ENCODE measurements around the gene SELPLG. TPM values are rescaled to one million over a fixed set of nuclear protein-coding genes. Genes with fewer than 3 reads are reported as not detected.
A peak's percentile ranks its signal among the peaks of the same experiment; 100 is the strongest.
"Not testable (repeated sequence)": the region's sequence is repeated elsewhere in the genome, so short reads cannot be mapped to it uniquely, and the experiment has no call there.

Gene SELPLG
- total and polyA plus RNA-seq, 2 experiments from 2014 or later, result 4.4 to 6.7 TPM

DNA sequence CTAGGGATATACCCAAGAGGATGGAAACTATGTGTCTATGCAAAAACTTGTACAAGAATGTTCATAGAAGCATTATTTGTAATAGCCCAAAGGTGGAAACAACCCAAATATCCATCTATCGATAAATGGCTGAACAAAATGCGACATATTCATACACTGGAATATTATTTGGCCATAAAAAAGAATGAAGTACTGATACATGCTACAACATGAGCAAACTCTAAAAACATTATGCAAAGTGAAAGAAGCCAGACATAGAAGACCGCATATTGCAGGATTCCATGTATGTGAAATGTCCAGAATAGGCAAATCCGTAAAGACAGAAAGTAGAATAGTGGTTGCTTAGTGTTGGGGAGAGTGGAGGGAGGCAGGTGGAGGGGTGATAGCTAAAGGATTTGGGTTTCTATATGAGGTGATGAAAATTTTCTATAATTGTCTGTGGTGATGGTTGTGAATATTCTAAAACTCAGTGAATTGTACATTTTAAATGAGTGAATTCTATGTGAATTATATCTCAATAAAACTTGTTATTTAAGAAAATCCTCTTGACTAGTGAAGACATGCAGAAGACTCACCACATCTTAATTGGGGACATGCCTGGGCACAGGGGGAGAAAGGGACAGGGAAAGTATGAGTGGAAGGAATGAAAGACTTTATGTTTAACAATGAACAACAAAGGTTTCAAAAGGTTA lies 29.8 kb upstream of the SELPLG start:
- H3K36me3 ChIP-seq (ENCODE audit: low read depth), result peaks cover 24% of the 10 kb centered on the region
- H4K20me1 ChIP-seq (ENCODE audit: insufficient read depth), result 0 out of 2 replicates have a peak, but pooled peaks cover 3% of the 10 kb centered on the region
- no peak overlapping the region for H3K4me2 ChIP-seq (ENCODE audit: unreplicated experiment)
- H3K4me3 ChIP-seq, result no peak overlapping the region
- no peak overlapping the region for H2AFZ ChIP-seq
- peaks cover 93% of the 10 kb centered on the region for H3F3A ChIP-seq (ENCODE audit: insufficient read depth)
- 96 to 98% methylated on average over 4 of the region's 4 CpGs for WGBS, 2 experiments (ENCODE audit: low coverage in 1 of 2, low lambda C conversion rate in 2 of 2, missing lambda C conversion rate in 2 of 2)
- no peak for DNase-seq
- H3K79me2 ChIP-seq (ENCODE audit: insufficient read depth), result peaks cover 99% of the 10 kb centered on the region
- no peaks in the 10 kb centered on the region for H3K27me3 ChIP-seq (replicated peaks; ENCODE audit: insufficient read depth)
- peak overlapping the region; percentile 80 for H3K27ac ChIP-seq
- in situ Hi-C loops (cut with MboI), result loop anchor here (10.0 kb wide), 1 partner anchor 141 kb away; no protein-coding TSS in a partner anchor
- H3K9me2 ChIP-seq (ENCODE audit: insufficient read depth), result no peaks in the 10 kb centered on the region
- peaks cover 59% of the 10 kb centered on the region for H3K4me1 ChIP-seq (ENCODE audit: insufficient read depth)
- H3K9me3 ChIP-seq (ENCODE audit: low read depth), result no peaks in the 10 kb centered on the region
- peak overlapping the region; percentile 64 for H3K9ac ChIP-seq
- TF ChIP-seq EZH2 (IDR thresholded peaks at IDR 0.05; ENCODE audit: insufficient read depth, poor library complexity, severe bottlenecking) (no peak), EZH2phosphoT487 (IDR thresholded peaks at IDR 0.05; ENCODE audit: insufficient read depth, low read depth) (no peak)

DNA sequence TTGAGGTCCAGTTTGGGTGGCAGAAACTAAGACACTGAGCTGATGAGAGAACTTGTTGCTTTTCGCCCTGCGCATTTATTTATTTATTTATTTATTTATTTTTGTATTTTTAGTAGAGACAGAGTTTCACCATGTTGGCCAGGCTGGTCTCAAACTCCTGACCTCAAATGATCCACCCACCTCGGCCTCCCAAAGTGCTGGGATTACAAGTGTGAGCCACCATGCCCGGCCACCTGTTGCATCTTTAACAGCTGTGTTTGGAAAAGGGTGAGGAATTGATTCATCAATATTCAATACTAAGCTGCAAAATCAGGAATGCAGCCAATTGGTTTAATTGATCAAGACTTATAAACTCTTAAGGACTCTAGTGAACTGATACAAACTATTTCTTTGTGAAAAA lies 24.4 kb upstream of the SELPLG start:
- H3K9ac ChIP-seq; H3K9me3 ChIP-seq (ENCODE audit: low read depth); DNase-seq; H3K4me3 ChIP-seq; H3K27me3 ChIP-seq (replicated peaks; ENCODE audit: insufficient read depth); in situ Hi-C loops (cut with MboI); H3K4me2 ChIP-seq (ENCODE audit: unreplicated experiment); H3K27ac ChIP-seq; H3K4me1 ChIP-seq (ENCODE audit: insufficient read depth); H2AFZ ChIP-seq; H3K9me2 ChIP-seq (ENCODE audit: insufficient read depth); H4K20me1 ChIP-seq (ENCODE audit: insufficient read depth): not testable (repeated sequence)
- peaks cover 94% of the 10 kb centered on the region for H3K79me2 ChIP-seq (ENCODE audit: insufficient read depth)
- H3F3A ChIP-seq (ENCODE audit: insufficient read depth), result peaks cover 57% of the 10 kb centered on the region
- 87 to 90% methylated on average over 4 of the region's 4 CpGs for WGBS, 2 experiments (ENCODE audit: low coverage in 1 of 2, low lambda C conversion rate in 2 of 2, missing lambda C conversion rate in 2 of 2)
- H3K36me3 ChIP-seq (ENCODE audit: low read depth), result peaks cover 52% of the 10 kb centered on the region

DNA sequence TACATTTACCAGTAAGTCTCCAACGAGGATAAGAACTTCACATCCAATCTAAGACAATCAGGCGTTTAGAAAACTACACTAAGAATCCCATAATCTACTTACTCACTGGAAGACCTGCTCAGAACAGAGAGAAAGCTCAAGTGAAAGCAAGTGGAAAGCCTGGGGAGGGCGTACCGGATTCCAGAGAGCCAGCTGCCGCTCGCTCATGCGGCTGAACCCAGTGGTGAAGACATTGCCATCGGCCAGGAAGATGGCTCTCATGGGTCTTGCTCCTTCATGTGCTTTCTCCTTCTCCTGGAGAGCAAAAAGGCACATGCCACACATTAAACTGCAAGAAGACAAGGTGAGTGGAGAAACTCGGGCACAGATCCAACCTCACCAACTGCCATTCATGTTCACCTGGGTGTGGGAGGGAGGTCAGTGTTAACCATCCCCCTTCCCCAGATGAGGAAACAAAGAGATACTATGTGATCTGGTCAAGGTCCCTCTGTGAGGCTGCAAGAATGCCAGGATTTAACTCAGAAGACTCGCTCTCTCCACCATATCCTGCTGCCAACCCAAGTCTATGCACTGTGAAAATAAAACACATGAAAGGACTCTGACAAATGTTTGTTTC lies 23.5 kb upstream of the SELPLG start:
- no peak overlapping the region for H3K4me3 ChIP-seq
- H3K4me1 ChIP-seq (ENCODE audit: insufficient read depth), result peaks cover 18% of the 10 kb centered on the region
- H3F3A ChIP-seq (ENCODE audit: insufficient read depth), result peaks cover 59% of the 10 kb centered on the region
- 95 to 97% methylated on average over 10 of the region's 10 CpGs for WGBS, 2 experiments (ENCODE audit: low coverage in 1 of 2, low lambda C conversion rate in 2 of 2, missing lambda C conversion rate in 2 of 2)
- H3K27me3 ChIP-seq (replicated peaks; ENCODE audit: insufficient read depth), result no peaks in the 10 kb centered on the region
- no peaks in the 10 kb centered on the region for H3K9me2 ChIP-seq (ENCODE audit: insufficient read depth)
- H3K79me2 ChIP-seq (ENCODE audit: insufficient read depth), result peaks cover 94% of the 10 kb centered on the region
- H3K4me2 ChIP-seq (ENCODE audit: unreplicated experiment), result no peak overlapping the region
- TF ChIP-seq EZH2phosphoT487 (IDR thresholded peaks at IDR 0.05; ENCODE audit: insufficient read depth, low read depth) (no peak), EZH2 (IDR thresholded peaks at IDR 0.05; ENCODE audit: insufficient read depth, poor library complexity, severe bottlenecking) (no peak)
- no peak for DNase-seq
- in situ Hi-C loops (cut with MboI), result no loop called here
- no peaks in the 10 kb centered on the region for H4K20me1 ChIP-seq (ENCODE audit: insufficient read depth)
- no peak overlapping the region for H3K9ac ChIP-seq
- H3K27ac ChIP-seq, result no peak overlapping the region
- H3K36me3 ChIP-seq (ENCODE audit: low read depth), result peaks cover 60% of the 10 kb centered on the region
- H3K9me3 ChIP-seq (ENCODE audit: low read depth), result no peaks in the 10 kb centered on the region
- no peak overlapping the region for H2AFZ ChIP-seq

DNA sequence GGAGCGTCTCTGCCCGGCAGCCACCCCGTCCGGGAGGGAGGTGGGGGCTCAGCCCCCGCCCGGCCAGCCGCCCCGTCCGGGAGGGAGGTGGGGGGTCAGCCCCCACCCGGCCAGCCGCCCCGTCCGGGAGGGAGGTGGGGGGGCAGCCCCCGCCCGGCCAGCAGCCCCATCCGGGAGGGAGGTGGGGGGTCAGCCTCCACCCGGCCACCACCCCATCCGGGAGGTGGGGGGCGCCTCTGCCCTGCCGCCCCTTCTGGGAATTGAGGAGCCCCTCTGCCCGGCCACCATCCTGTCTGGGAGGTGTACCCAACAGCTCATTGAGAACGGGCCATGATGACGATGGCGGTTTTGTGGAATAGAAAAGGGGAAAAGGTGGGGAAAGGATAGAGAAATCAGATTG lies 22.6 kb upstream of the SELPLG start:
- 95% methylated on average over 7 to 13 of the region's 24 CpGs for WGBS, 2 experiments (ENCODE audit: low coverage in 1 of 2, low lambda C conversion rate in 2 of 2, missing lambda C conversion rate in 2 of 2)
- H3K27me3 ChIP-seq (replicated peaks; ENCODE audit: insufficient read depth); H3K9me3 ChIP-seq (ENCODE audit: low read depth); H3K9ac ChIP-seq; DNase-seq; H4K20me1 ChIP-seq (ENCODE audit: insufficient read depth); H3K4me3 ChIP-seq; H2AFZ ChIP-seq; H3K27ac ChIP-seq; H3K9me2 ChIP-seq (ENCODE audit: insufficient read depth); H3K4me2 ChIP-seq (ENCODE audit: unreplicated experiment); in situ Hi-C loops (cut with MboI): not testable (repeated sequence)
- peaks cover 94% of the 10 kb centered on the region for H3K79me2 ChIP-seq (ENCODE audit: insufficient read depth)
- H3F3A ChIP-seq (ENCODE audit: insufficient read depth), result peaks cover 57% of the 10 kb centered on the region
- peaks cover 19% of the 10 kb centered on the region for H3K4me1 ChIP-seq (ENCODE audit: insufficient read depth)
- peaks cover 62% of the 10 kb centered on the region for H3K36me3 ChIP-seq (ENCODE audit: low read depth)

- H3K4me2 ChIP-seq (ENCODE audit: unreplicated experiment); H3K4me3 ChIP-seq; H3K27me3 ChIP-seq (replicated peaks; ENCODE audit: insufficient read depth); H3K9ac ChIP-seq; H3K27ac ChIP-seq; DNase-seq; H4K20me1 ChIP-seq (ENCODE audit: insufficient read depth); H3K9me3 ChIP-seq (ENCODE audit: low read depth); H2AFZ ChIP-seq; in situ Hi-C loops (cut with MboI); H3K9me2 ChIP-seq (ENCODE audit: insufficient read depth): not testable (repeated sequence)
- Histone ChIP-seq H3F3A (ENCODE audit: insufficient read depth) (peaks cover 57% of the 10 kb centered on the region), H3K79me2 (ENCODE audit: insufficient read depth) (peaks cover 94% of the 10 kb centered on the region), H3K4me1 (ENCODE audit: insufficient read depth) (peaks cover 16% of the 10 kb centered on the region), H3K36me3 (ENCODE audit: low read depth) (peaks cover 64% of the 10 kb centered on the region)
- 92% methylated on average over 20 of the region's 28 CpGs; no CpG with 5 or more reads in 1 of the 2 experiments for WGBS, 2 experiments (ENCODE audit: low coverage in 1 of 2, low lambda C conversion rate in 2 of 2, missing lambda C conversion rate in 2 of 2)
Measured at GRCh38 chr12:108655812-108656175, 22.1 kb upstream of the SELPLG start.

DNA sequence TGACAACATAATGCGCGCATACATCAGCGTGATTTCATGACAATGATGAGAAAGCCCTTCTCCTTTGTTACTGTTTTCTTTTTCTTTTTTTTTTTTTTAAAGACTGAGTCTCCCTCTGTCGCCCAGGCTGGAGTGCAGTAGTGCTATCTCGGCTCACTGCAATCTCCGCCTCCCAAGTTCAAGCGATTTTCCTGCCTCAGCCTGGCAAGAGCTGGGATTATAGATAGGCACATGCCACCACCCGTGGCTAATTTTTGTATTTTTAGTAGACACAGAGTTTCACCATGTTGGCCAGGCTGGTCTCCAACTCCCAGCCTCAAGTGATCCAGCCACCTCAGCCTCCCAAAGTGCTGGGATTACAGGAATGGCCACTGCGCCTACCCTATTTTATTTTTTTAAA lies 20.9 kb upstream of the SELPLG start:
- peaks cover 88% of the 10 kb centered on the region for H3K79me2 ChIP-seq (ENCODE audit: insufficient read depth)
- H2AFZ ChIP-seq; H3K9ac ChIP-seq; H3K4me2 ChIP-seq (ENCODE audit: unreplicated experiment); H3K4me3 ChIP-seq; H3K27me3 ChIP-seq (replicated peaks; ENCODE audit: insufficient read depth); H3K9me3 ChIP-seq (ENCODE audit: low read depth); DNase-seq; H4K20me1 ChIP-seq (ENCODE audit: insufficient read depth); in situ Hi-C loops (cut with MboI); H3K9me2 ChIP-seq (ENCODE audit: insufficient read depth): not testable (repeated sequence)
- peaks cover 66% of the 10 kb centered on the region for H3K36me3 ChIP-seq (ENCODE audit: low read depth)
- H3K4me1 ChIP-seq (ENCODE audit: insufficient read depth), result peaks cover 21% of the 10 kb centered on the region
- peak overlapping the region; percentile 2; the same call in 1 of the 2 replicates for H3K27ac ChIP-seq
- peaks cover 60% of the 10 kb centered on the region for H3F3A ChIP-seq (ENCODE audit: insufficient read depth)
- 85 to 86% methylated on average over 9 of the region's 9 CpGs for WGBS, 2 experiments (ENCODE audit: low coverage in 1 of 2, low lambda C conversion rate in 2 of 2, missing lambda C conversion rate in 2 of 2)

Data from GM23248 (cell line).